K562 (cell line): ENCODE measurements around the gene ZGLP1. TPM values are rescaled to one million over a fixed set of nuclear protein-coding genes. Genes with fewer than 3 reads are reported as not detected.

ENCODE experiments used
- CREM ChIP-seq: IDR thresholded peaks from 2 replicates; pipeline ENCODE4 v1.6.1; 2014; ENCODE audit warnings: antibody characterized with exemption, low read depth
- DNMT1 ChIP-seq: fragments of 450-650 bp; IDR thresholded peaks from 2 replicates; pipeline ENCODE4 v1.6.1; 2016; ENCODE audit warnings: antibody characterized with exemption, mild to moderate bottlenecking
- EWSR1 ChIP-seq: fragments of 450-650 bp; IDR thresholded peaks from 2 replicates; pipeline ENCODE4 v1.6.1; 2018; ENCODE audit warnings: borderline replicate concordance, mild to moderate bottlenecking, low read depth, moderate library complexity; ENCODE audit not compliant: partially characterized antibody
- HDAC8 ChIP-seq: fragments of 450-650 bp; IDR thresholded peaks from 2 replicates; pipeline ENCODE4 v1.6.1; 2016; ENCODE audit warnings: mild to moderate bottlenecking, missing genetic modification characterization, moderate library complexity, missing compliant biosample characterization
- HMBOX1 ChIP-seq: sonication (generic); IDR thresholded peaks from 2 replicates; pipeline ENCODE4 v1.6.1; 2016
- NFXL1 ChIP-seq: fragments of 450-650 bp; formaldehyde crosslinking; IDR thresholded peaks from 2 replicates; pipeline ENCODE4 v1.4.0; 2021; ENCODE audit warnings: mild to moderate bottlenecking
- NR3C1 ChIP-seq: sonication (generic); formaldehyde crosslinking; IDR thresholded peaks from 2 replicates; pipeline ENCODE4 v1.8.1; 2022; ENCODE audit warnings: missing genetic modification reagents
- PHTF2 ChIP-seq: fragments of 250-450 bp; sonication (Bioruptor Pico); IDR thresholded peaks from 2 replicates; pipeline ENCODE4 v1.5.0; 2021; ENCODE audit warnings: mild to moderate bottlenecking
- PRPF4 ChIP-seq: fragments of 200-400 bp; formaldehyde crosslinking; IDR thresholded peaks from one replicate; pipeline ENCODE4 v1.6.1; 2017; ENCODE audit warnings: low read length, low read depth, mild to moderate bottlenecking; ENCODE audit not compliant: insufficient read depth, poor library complexity, severe bottlenecking
- RERE ChIP-seq: sonication (generic); formaldehyde crosslinking; IDR thresholded peaks from 2 replicates; pipeline ENCODE4 v1.8.0; 2023; ENCODE audit warnings: missing genetic modification reagents, mild to moderate bottlenecking, borderline replicate concordance
- SMARCE1 ChIP-seq: fragments of 450-650 bp; IDR thresholded peaks from 2 replicates; pipeline ENCODE4 v1.7.1; 2016; ENCODE audit warnings: mild to moderate bottlenecking
- SRF ChIP-seq, 2 experiments: fragments of 250-450, 450-650 bp in 1 of 2; sonication (Bioruptor Pico) in 1 of 2; sonication (generic) in 1 of 2; formaldehyde crosslinking; IDR thresholded peaks; 2 replicates each; pipeline versions ENCODE4 v1.5.0 to v1.5.1; 2020 to 2022; ENCODE audit warnings: mild to moderate bottlenecking in 1 of 2, missing genetic modification reagents in 1 of 2
- THRAP3 ChIP-seq: fragments of 450-650 bp; IDR thresholded peaks from 2 replicates; pipeline ENCODE4 v1.6.1; 2016; ENCODE audit warnings: mild to moderate bottlenecking, inconsistent platforms, borderline replicate concordance
- XRCC4 ChIP-seq: IDR thresholded peaks from one replicate; pipeline ENCODE4 v1.6.1; 2011; ENCODE audit not compliant: insufficient read depth, insufficient read length; ENCODE audit errors: extremely low read depth
- ZNF12 ChIP-seq: sonication (generic); formaldehyde crosslinking; IDR thresholded peaks from 2 replicates; pipeline ENCODE4 v1.4.0; 2020; ENCODE audit warnings: mild to moderate bottlenecking, missing genetic modification reagents
- ZNF133 ChIP-seq: fragments of 250-450 bp; sonication (Bioruptor Pico); IDR thresholded peaks from 2 replicates; pipeline ENCODE4 v1.4.0; 2020; ENCODE audit warnings: mild to moderate bottlenecking
- ZNF282 ChIP-seq: sonication (generic); formaldehyde crosslinking; IDR thresholded peaks from 2 replicates; pipeline ENCODE4 v1.8.1; 2023; ENCODE audit warnings: missing genetic modification reagents
- ZNF408 ChIP-seq: fragments of 250-450 bp; sonication (Bioruptor Pico); IDR thresholded peaks from 2 replicates; pipeline ENCODE4 v1.4.0; 2020; ENCODE audit warnings: low read depth, mild to moderate bottlenecking, moderate library complexity
- ZNF717 ChIP-seq: fragments of 250-450 bp; sonication (Bioruptor Pico); IDR thresholded peaks from 2 replicates; pipeline ENCODE4 v1.5.0; 2021
- ZSCAN29 ChIP-seq: fragments of 450-650 bp; IDR thresholded peaks from 2 replicates; pipeline ENCODE4 v1.6.1; 2017
- polyA plus RNA-seq, 8 experiments: library from polyadenylated mRNA; depleted of rRNA in 4 of 8; stranded (reverse) in 5 of 8; unstranded in 3 of 8; fragments of >200 nt; fragmentation: Nextera tagmentation in 2 of 8; fragmentation: Illumina TruSeq in 1 of 8; extraction: Ambion mirVana in 2 of 8; extraction: Trizol in 1 of 8; gene quantifications; 2 replicates each; pipeline versions ENCODE4 v1.2.1 to v1.2.3, GENCODE V29; 2011 to 2014; ENCODE audit warnings: inconsistent platforms in 1 of 8, missing spikeins in 1 of 8
- total RNA-seq, 7 experiments: library from RNA; depleted of rRNA in 6 of 7; stranded (reverse); fragments of >200 nt in 6 of 7; fragmentation: Illumina TruSeq in 2 of 7; extraction: Trizol in 2 of 7; gene quantifications; 2 replicates each; pipeline versions ENCODE4 v1.2.1 to v1.2.3, GENCODE V29; 2011 to 2021; ENCODE audit warnings: low replicate concordance in 1 of 7
- TF ChIP-seq, protein P1 (sequence below): sonication (generic); formaldehyde crosslinking; IDR thresholded peaks from 2 replicates; pipeline ENCODE4 v1.4.0; 2020; ENCODE audit warnings: mild to moderate bottlenecking, missing genetic modification reagents

Gene ZGLP1
- total and polyA plus RNA-seq, 9 of the 15 experiments (the other 6 are each of a cell fraction or from before 2014, with no cell fraction given), result 0.24 to 4.5 (median 2.2) TPM

- TF ChIP-seq RERE (no peak), NR3C1 (CRISPR knock-in tag) (no peak), DNMT1 (no peak), EWSR1 (no peak), SRF (CRISPR knock-in tag; IDR thresholded peaks at IDR 0.05) (no peak), ZNF282 (no peak; the same call in 1 of the 2 replicates), PRPF4 (no peak), HDAC8 (tag) (no peak), HMBOX1 (no peak), ZNF133 (no peak), NFXL1 (no peak), XRCC4 (no peak), ZNF12 (no peak), ZSCAN29 (no peak), PHTF2 (CRISPR knock-in tag) (no peak), ZNF717 (CRISPR knock-in tag) (no peak), ZNF408 (CRISPR knock-in tag) (no peak), SMARCE1 (peak; percentile 19; the same call in 1 of the 2 replicates), THRAP3 (no peak), CREM (0 out of 2 replicates have a peak, but pooled peaks have one; percentile 7)
- TF ChIP-seq, protein P1, sequence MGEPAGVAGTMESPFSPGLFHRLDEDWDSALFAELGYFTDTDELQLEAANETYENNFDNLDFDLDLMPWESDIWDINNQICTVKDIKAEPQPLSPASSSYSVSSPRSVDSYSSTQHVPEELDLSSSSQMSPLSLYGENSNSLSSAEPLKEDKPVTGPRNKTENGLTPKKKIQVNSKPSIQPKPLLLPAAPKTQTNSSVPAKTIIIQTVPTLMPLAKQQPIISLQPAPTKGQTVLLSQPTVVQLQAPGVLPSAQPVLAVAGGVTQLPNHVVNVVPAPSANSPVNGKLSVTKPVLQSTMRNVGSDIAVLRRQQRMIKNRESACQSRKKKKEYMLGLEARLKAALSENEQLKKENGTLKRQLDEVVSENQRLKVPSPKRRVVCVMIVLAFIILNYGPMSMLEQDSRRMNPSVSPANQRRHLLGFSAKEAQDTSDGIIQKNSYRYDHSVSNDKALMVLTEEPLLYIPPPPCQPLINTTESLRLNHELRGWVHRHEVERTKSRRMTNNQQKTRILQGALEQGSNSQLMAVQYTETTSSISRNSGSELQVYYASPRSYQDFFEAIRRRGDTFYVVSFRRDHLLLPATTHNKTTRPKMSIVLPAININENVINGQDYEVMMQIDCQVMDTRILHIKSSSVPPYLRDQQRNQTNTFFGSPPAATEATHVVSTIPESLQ (CRISPR knock-in tag), result peak; percentile 68; the same call in 1 of the 2 replicates
These were observed 16.6 kb downstream of the ZGLP1 start (continued) for GRCh38 chr19:10292789-10293636.
